Measurements from ENCODE around the gene SFXN3. TPM values are rescaled to one million over a fixed set of nuclear protein-coding genes. Genes with fewer than 3 reads are reported as not detected.
A peak's percentile ranks its signal among the peaks of the same experiment; 100 is the strongest.

SFXN3 gene
- total RNA-seq, 4 donors from 2014 or later: 47.8 to 442 (median 53.1) TPM

GRCh38 chr10:101063548-101064414 lies 32.7 kb downstream of the SFXN3 start:
- no peaks in the 10 kb centered on the region for H3K9me3 ChIP-seq
- no peak for DNase-seq
- H3K36me3 ChIP-seq: no peaks in the 10 kb centered on the region
- H3K4me1 ChIP-seq: peaks cover 21 to 72% (median 58%) of the 10 kb centered on the region in 4 donors
- in situ Hi-C loops (cut with MboI; ENCODE audit: low pct_ligation_motif_present in 1 of 4, low pct_unique_long_range_greater_than_20kb in 1 of 4, low sequenced_read_pairs in 3 of 4) (no loop called here), intact Hi-C loops (cut with DNase I; ENCODE audit: low total_unique reads) (no loop called here)
- H3K27ac ChIP-seq: peak overlapping the region in 1 of 4 donors; percentile 97
- peaks cover 20% of the 10 kb centered on the region for H3K27me3 ChIP-seq
- H3K4me3 ChIP-seq: no peak overlapping the region
- 33 to 69% methylated on average over 1 to 13 of the region's 15 CpGs for WGBS, 2 donors (ENCODE audit: low coverage in 1 of 2)
- TF ChIP-seq POLR2AphosphoS5 (IDR thresholded peaks at IDR 0.05) (no peak), CTCF (IDR thresholded peaks at IDR 0.05) (no peak), EP300 (IDR thresholded peaks at IDR 0.05; ENCODE audit: low read depth) (no peak), POLR2A (IDR thresholded peaks at IDR 0.05) (no peak)

- Histone ChIP-seq H3K27me3 (peaks cover 20% of the 10 kb centered on the region), H3K4me1 (peaks cover 21 to 71% (median 57%) of the 10 kb centered on the region in 4 donors), H3K27ac (peak overlapping the region in 2 of 4 donors; percentile 84 to 89), H3K36me3 (no peaks in the 10 kb centered on the region), H3K4me3 (no peak overlapping the region), H3K9me3 (no peaks in the 10 kb centered on the region)
- TF ChIP-seq POLR2AphosphoS5 (IDR thresholded peaks at IDR 0.05): no peak
- TF ChIP-seq POLR2A (IDR thresholded peaks at IDR 0.05): no peak
- TF ChIP-seq EP300 (IDR thresholded peaks at IDR 0.05; ENCODE audit: low read depth): no peak
- no peak for TF ChIP-seq CTCF (IDR thresholded peaks at IDR 0.05)
- DNase-seq: no peak
- in situ Hi-C loops (cut with MboI; ENCODE audit: low pct_ligation_motif_present in 1 of 4, low pct_unique_long_range_greater_than_20kb in 1 of 4, low sequenced_read_pairs in 3 of 4) (no loop called here), intact Hi-C loops (cut with DNase I; ENCODE audit: low total_unique reads) (no loop called here)
- WGBS, 2 donors (ENCODE audit: low coverage in 1 of 2): 97% methylated on average over 9 of the region's 9 CpGs; no CpG with 5 or more reads in 1 of the 2 donors
Measured at GRCh38 chr10:101064415-101065030, 33.5 kb downstream of the SFXN3 start.

- in situ Hi-C loops (cut with MboI; ENCODE audit: low pct_ligation_motif_present in 1 of 4, low pct_unique_long_range_greater_than_20kb in 1 of 4, low sequenced_read_pairs in 3 of 4): no loop called here
Measured at GRCh38 chr10:101065481-101066145, 34.6 kb downstream of the SFXN3 start.

More at GRCh38 chr10:101065481-101066145, 34.6 kb downstream of the SFXN3 start:
- peaks cover 20% of the 10 kb centered on the region for H3K27me3 ChIP-seq
- WGBS, 2 donors (ENCODE audit: low coverage in 1 of 2): 81% methylated on average over 3 of the region's 3 CpGs; no CpG with 5 or more reads in 1 of the 2 donors
- DNase-seq: no peak
- peak overlapping the region in 1 of 4 donors; percentile 64 for H3K4me3 ChIP-seq
- peak overlapping the region; percentile 84 to 89 (median 86) for H3K27ac ChIP-seq
- no peaks in the 10 kb centered on the region for H3K9me3 ChIP-seq
- no peaks in the 10 kb centered on the region for H3K36me3 ChIP-seq
- intact Hi-C loops (cut with DNase I; ENCODE audit: low total_unique reads): no loop called here
- TF ChIP-seq POLR2AphosphoS5 (IDR thresholded peaks at IDR 0.05) (no peak), CTCF (IDR thresholded peaks at IDR 0.05) (no peak), POLR2A (IDR thresholded peaks at IDR 0.05) (no peak), EP300 (IDR thresholded peaks at IDR 0.05; ENCODE audit: low read depth) (no peak)
- H3K4me1 ChIP-seq: peaks cover 21 to 68% (median 51%) of the 10 kb centered on the region in 4 donors
